Measurements from ENCODE around the gene FGGY. TPM values are rescaled to one million over a fixed set of nuclear protein-coding genes. Genes with fewer than 3 reads are reported as not detected.

The FGGY gene
- total RNA-seq, 1 donor from 2014 or later, result 12.6 TPM

- TF ChIP-seq, protein P1, sequence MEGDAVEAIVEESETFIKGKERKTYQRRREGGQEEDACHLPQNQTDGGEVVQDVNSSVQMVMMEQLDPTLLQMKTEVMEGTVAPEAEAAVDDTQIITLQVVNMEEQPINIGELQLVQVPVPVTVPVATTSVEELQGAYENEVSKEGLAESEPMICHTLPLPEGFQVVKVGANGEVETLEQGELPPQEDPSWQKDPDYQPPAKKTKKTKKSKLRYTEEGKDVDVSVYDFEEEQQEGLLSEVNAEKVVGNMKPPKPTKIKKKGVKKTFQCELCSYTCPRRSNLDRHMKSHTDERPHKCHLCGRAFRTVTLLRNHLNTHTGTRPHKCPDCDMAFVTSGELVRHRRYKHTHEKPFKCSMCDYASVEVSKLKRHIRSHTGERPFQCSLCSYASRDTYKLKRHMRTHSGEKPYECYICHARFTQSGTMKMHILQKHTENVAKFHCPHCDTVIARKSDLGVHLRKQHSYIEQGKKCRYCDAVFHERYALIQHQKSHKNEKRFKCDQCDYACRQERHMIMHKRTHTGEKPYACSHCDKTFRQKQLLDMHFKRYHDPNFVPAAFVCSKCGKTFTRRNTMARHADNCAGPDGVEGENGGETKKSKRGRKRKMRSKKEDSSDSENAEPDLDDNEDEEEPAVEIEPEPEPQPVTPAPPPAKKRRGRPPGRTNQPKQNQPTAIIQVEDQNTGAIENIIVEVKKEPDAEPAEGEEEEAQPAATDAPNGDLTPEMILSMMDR (conservative IDR thresholded peaks at IDR 0.05), result no peak
- Mint-ChIP-seq H3K27ac (no peak overlapping the region), H3K4me1 (ENCODE audit: unreplicated experiment) (peaks cover 47% of the 10 kb centered on the region), H3K36me3 (no peaks in the 10 kb centered on the region), H3K9me3 (peaks cover 11% of the 10 kb centered on the region), H3K27me3 (no peaks in the 10 kb centered on the region), H3K4me3 (no peak overlapping the region)
- DNase-seq (ENCODE audit: extremely low spot score, unreplicated experiment), result no peak
Measured at GRCh38 chr1:59635097-59635496, 338.2 kb downstream of the FGGY start.

- H3K27ac Mint-ChIP-seq, result peak overlapping the region; percentile 28
Measured at GRCh38 chr1:59638231-59638711, 341.4 kb downstream of the FGGY start.

GRCh38 chr1:59639266-59639665 is 342.4 kb downstream of the FGGY start:
- H3K27me3 Mint-ChIP-seq, result no peaks in the 10 kb centered on the region
- peaks cover 5% of the 10 kb centered on the region for H3K9me3 Mint-ChIP-seq
- H3K4me3 Mint-ChIP-seq, result no peak overlapping the region
- TF ChIP-seq, protein P1 (conservative IDR thresholded peaks at IDR 0.05), result no peak
- peaks cover 3% of the 10 kb centered on the region for H3K36me3 Mint-ChIP-seq
- DNase-seq (ENCODE audit: extremely low spot score, unreplicated experiment), result no peak
- peaks cover 52% of the 10 kb centered on the region for H3K4me1 Mint-ChIP-seq (ENCODE audit: unreplicated experiment)
- no peak overlapping the region for H3K27ac Mint-ChIP-seq

More at GRCh38 chr1:59638231-59638711, 341.4 kb downstream of the FGGY start:
- peak overlapping the region; percentile 25 for H3K4me3 Mint-ChIP-seq
- no peak for DNase-seq (ENCODE audit: extremely low spot score, unreplicated experiment)
- TF ChIP-seq, protein P1 (conservative IDR thresholded peaks at IDR 0.05), result peak; percentile 41
- peaks cover 11% of the 10 kb centered on the region for H3K9me3 Mint-ChIP-seq
- H3K36me3 Mint-ChIP-seq, result peaks cover 3% of the 10 kb centered on the region
- peaks cover 45% of the 10 kb centered on the region for H3K4me1 Mint-ChIP-seq (ENCODE audit: unreplicated experiment)
- H3K27me3 Mint-ChIP-seq, result no peaks in the 10 kb centered on the region

GRCh38 chr1:59640851-59641250 is 344.0 kb downstream of the FGGY start:
- Mint-ChIP-seq H3K36me3 (peaks cover 3% of the 10 kb centered on the region), H3K27me3 (no peaks in the 10 kb centered on the region), H3K27ac (no peak overlapping the region), H3K4me1 (ENCODE audit: unreplicated experiment) (peaks cover 53% of the 10 kb centered on the region), H3K9me3 (peaks cover 5% of the 10 kb centered on the region), H3K4me3 (no peak overlapping the region)
- no peak for DNase-seq (ENCODE audit: extremely low spot score, unreplicated experiment)
- TF ChIP-seq, protein P1 (conservative IDR thresholded peaks at IDR 0.05), result no peak

DNA sequence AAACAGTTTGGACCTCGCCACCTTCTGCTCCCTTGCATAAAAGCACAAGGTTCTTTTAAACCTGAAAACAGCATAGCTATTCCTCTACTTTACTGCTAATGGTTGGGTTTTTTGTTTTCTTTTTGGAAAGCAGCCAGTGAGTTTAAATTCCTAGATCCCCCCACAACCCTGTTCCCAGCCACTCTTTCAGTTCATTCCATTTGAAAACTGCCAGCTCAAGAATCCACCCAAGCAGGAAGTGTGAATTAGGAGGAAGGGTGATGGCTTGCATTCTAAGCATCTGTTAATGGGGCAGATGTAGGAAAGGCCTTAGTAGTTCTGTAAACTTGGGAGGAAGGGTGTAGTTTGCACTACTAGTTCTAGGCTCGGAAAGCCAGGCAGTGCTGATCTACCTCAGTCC is 344.9 kb downstream of the FGGY start:
- peaks cover 5% of the 10 kb centered on the region for H3K9me3 Mint-ChIP-seq
- TF ChIP-seq, protein P1 (conservative IDR thresholded peaks at IDR 0.05), result no peak
- no peak overlapping the region for H3K4me3 Mint-ChIP-seq
- peaks cover 4% of the 10 kb centered on the region for H3K36me3 Mint-ChIP-seq
- no peak for DNase-seq (ENCODE audit: extremely low spot score, unreplicated experiment)
- H3K4me1 Mint-ChIP-seq (ENCODE audit: unreplicated experiment), result peaks cover 56% of the 10 kb centered on the region
- H3K27ac Mint-ChIP-seq, result no peak overlapping the region
- no peaks in the 10 kb centered on the region for H3K27me3 Mint-ChIP-seq

GRCh38 chr1:59643526-59643925 is 346.6 kb downstream of the FGGY start:
- Mint-ChIP-seq H3K36me3 (peaks cover 8% of the 10 kb centered on the region), H3K4me3 (no peak overlapping the region), H3K27me3 (no peaks in the 10 kb centered on the region), H3K9me3 (peaks cover 5% of the 10 kb centered on the region), H3K27ac (no peak overlapping the region), H3K4me1 (ENCODE audit: unreplicated experiment) (peaks cover 44% of the 10 kb centered on the region)
- TF ChIP-seq, protein P1 (conservative IDR thresholded peaks at IDR 0.05), result no peak
- DNase-seq (ENCODE audit: extremely low spot score, unreplicated experiment), result no peak

Measured in type B pancreatic cell (in vitro differentiated cells).